AG04449 (cell line): ENCODE data around the gene TOMM5.

Experiments used
- CTCF ChIA-PET: fragments of 350-600 bp; formaldehyde crosslinking; extraction: SDS; loops from one replicate; lab custom pipeline; 2021; ENCODE audit warnings: antibody characterized with exemption; lab: Yijun Ruan, JAX
- POLR2A ChIA-PET: fragments of 400-600, 350-600 bp; formaldehyde crosslinking; extraction: SDS; loops from one replicate; lab custom pipeline; 2020; ENCODE audit warnings: antibody characterized with exemption, inconsistent platforms; lab: Yijun Ruan, JAX
- DNase-seq: peaks from one replicate; pipeline ENCODE4 v3.0.0-alpha.2; 2010; ENCODE audit warnings: low read depth, low spot score
- H3K4me3 ChIP-seq: 2 replicates; pipeline ENCODE4 v1.5.1; 2011; ENCODE audit warnings: low read depth, mild to moderate bottlenecking, control low read depth, low read length
- TF ChIP-seq, protein P1 (sequence below): IDR thresholded peaks from one replicate; pipeline ENCODE4 v1.5.1; 2011; ENCODE audit warnings: mild to moderate bottlenecking, moderate library complexity, low read length, control low read depth, inconsistent platforms; ENCODE audit not compliant: insufficient read depth; ENCODE audit errors: missing control alignments

Gene TOMM5

DNA sequence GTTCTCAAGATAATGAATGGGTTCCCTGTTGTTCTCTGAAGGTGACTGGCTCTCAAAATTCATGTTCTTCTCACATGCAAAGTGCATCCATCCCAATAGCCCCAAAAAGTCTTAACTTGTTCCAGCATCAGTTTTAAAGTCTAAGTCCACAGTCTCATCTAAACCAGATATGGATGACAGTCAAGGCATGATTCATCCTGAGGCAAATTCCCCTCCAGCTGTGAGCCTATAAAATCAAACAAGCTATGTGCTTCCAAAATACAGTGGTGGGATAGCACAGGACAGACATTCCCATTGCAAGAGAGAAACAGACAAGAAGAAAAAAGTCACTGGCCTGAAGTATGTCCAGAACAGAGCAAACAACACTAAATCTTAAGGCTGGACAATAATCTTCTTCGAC lies 41.6 kb downstream of the TOMM5 start:
- ChIA-PET CTCF (no interaction called here), POLR2A (no interaction called here)
- TF ChIP-seq, protein P1, sequence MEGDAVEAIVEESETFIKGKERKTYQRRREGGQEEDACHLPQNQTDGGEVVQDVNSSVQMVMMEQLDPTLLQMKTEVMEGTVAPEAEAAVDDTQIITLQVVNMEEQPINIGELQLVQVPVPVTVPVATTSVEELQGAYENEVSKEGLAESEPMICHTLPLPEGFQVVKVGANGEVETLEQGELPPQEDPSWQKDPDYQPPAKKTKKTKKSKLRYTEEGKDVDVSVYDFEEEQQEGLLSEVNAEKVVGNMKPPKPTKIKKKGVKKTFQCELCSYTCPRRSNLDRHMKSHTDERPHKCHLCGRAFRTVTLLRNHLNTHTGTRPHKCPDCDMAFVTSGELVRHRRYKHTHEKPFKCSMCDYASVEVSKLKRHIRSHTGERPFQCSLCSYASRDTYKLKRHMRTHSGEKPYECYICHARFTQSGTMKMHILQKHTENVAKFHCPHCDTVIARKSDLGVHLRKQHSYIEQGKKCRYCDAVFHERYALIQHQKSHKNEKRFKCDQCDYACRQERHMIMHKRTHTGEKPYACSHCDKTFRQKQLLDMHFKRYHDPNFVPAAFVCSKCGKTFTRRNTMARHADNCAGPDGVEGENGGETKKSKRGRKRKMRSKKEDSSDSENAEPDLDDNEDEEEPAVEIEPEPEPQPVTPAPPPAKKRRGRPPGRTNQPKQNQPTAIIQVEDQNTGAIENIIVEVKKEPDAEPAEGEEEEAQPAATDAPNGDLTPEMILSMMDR: no peak
- peak; percentile 44 for DNase-seq
- H3K4me3 ChIP-seq: no peak overlapping the region

DNA sequence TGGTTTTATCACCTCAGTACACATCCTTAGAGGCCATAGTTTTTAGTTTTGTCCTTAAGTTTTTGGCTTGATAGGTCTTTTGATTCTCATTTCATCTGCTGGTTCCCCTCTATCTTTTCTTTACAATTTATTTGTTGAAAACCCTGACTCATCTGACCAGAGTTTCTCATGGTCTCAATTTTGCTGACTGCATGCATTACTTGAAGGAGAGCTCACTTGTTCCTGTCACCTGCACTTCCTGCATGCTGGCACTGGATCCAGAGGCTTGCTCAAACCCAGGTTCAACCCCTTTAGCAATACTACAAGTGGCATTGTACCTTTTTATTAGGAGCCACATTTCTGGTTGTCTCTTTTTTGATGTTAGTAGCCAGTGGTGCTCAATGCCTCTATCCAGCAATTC lies 42.9 kb downstream of the TOMM5 start:
- TF ChIP-seq, protein P1: no peak
- POLR2A ChIA-PET: no interaction called here
- CTCF ChIA-PET: interaction anchor here (0.6 kb wide), 1 partner anchor 9 kb away, joined by 3 read pairs; no protein-coding TSS in a partner anchor
- DNase-seq: no peak
- H3K4me3 ChIP-seq: no peak overlapping the region

DNA sequence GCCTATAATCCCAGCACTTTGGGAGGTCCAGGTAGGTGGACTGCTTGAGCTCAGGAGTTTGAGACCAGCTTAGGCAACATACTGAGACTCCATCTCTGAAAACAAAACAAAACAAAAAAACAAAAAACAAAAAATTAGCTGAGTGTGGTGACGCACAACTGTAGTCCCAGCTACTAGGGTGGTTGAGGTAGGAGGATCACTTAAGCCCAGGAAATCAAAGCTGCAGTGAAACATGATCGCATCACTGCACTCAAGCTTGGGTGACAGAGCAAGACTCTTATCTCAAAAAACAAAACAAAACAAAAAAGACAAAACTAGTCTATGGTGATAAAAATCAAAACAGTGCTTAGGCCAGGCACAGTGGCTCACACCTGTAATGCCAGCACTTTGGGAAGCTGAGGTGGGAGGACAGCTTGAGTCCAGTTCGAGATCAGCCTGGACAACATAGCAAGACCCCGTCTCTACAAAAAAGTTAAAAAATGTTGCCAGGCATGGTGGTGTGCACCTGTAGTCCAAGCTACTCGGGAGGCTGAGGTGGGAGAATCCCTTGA lies 45.0 kb downstream of the TOMM5 start:
- ChIA-PET POLR2A (no interaction called here), CTCF (no interaction called here)
- no peak overlapping the region for H3K4me3 ChIP-seq
- TF ChIP-seq, protein P1: no peak
- DNase-seq: no peak

DNA sequence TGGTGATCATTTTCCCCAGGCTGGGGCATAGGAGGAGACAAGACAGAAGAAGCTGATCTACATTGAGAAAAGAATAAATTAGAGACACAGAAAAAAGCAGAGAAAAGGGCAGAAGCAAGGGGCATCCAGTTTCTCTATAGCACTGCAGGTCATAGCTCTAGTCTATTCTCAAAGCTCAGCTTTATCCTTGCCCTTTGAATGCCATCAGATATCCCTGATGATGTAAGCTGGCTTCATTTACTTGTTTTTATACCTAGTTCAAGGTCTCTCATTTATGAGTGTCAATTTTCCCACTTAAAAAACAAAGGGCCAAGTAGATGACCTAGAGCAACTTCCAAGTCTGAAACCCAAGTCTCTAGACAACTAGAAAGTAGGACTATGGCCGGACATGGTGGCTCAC lies 48.9 kb downstream of the TOMM5 start:
- TF ChIP-seq, protein P1: no peak
- DNase-seq: no peak
- ChIA-PET POLR2A (interaction anchor here (0.7 kb wide), 1 partner anchor 21 kb away, joined by 3 read pairs; no protein-coding TSS in a partner anchor), CTCF (no interaction called here)
- H3K4me3 ChIP-seq: no peak overlapping the region

DNA sequence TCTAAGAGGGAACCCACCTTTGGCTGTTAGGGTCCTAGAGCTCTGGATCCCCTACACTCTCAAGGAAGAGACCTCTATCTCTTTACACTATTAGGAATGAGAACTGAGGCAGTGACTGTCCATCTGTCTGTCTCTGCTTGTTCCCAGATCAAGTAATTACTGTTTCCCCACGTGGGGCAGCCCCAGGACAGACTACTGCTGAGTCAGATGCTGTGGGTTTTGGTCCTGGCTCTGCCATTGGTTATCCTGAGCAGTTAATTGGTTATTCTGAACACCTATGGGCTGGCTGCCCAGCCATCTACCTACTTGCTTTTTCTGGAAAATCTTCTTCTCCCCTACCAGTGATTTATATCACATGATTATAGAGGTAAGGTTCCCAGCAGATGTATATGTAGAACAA lies 49.5 kb downstream of the TOMM5 start:
- DNase-seq: no peak
- TF ChIP-seq, protein P1: no peak
- ChIA-PET POLR2A (interaction anchor here (0.7 kb wide), 1 partner anchor 22 kb away, joined by 3 read pairs; no protein-coding TSS in a partner anchor), CTCF (no interaction called here)
- H3K4me3 ChIP-seq: no peak overlapping the region

DNA sequence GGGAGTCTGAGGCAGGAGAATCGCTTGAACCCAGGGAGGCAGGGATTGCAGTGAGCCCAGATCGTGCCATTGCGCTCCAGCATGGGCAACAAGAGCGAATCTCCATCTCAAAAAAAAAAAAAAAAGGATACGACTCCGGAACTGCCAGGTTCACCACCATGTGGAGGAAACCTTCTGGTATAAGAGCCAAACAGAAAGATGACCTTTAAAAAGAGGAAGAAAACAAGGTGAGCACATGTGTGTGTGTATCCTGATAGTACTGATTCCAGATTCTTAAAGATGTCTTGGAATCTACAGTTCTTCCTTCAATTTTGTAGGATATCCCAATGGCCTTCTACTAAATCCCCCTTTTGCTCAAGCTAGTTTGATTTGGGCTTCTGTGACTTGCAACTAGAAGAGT lies 49.9 kb downstream of the TOMM5 start:
- H3K4me3 ChIP-seq: no peak overlapping the region
- POLR2A ChIA-PET: no interaction called here
- CTCF ChIA-PET: no interaction called here
- TF ChIP-seq, protein P1: no peak
- DNase-seq: no peak
